ENCODE results near the gene IL1RN.

IL1RN gene

DNA sequence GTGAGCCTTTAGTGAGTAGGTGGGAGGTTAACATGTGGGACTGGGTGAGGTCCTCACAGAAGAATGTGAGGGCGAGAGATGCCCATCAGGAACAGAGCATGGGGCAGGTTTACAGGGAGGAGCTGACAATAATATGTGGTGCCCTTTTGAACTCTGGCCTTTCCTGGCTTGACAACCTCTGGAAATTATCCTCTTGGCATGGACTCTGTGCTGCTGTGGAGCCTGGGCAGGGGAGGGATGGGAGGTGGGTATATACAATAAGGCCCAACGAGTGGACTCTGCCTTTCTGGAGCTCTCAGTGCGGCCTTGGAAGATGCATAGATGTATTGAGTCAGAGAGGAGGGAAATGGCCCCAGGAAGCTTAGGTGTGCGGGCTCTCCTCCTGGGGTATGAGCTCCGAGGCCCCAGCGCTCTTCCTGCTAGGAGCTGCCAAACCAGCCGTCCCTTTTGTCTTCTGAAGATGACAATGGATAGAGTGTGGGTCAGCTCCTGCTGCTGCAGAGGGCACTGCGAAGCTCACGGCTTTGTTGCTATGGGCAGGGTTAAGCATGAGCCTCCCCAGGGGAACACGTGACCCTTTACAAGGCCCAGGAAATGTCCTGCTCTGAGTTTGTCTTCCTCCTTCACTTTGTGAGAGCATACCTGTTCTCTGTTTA, 37.7 kb downstream of the IL1RN start:
- H3K4me1 ChIP-seq (ENCODE audit: control insufficient read depth, insufficient read depth, low read length): peaks cover 14% of the 10 kb centered on the region
- no peak overlapping the region for H3K27ac ChIP-seq (ENCODE audit: insufficient read depth, low read depth, low read length, poor library complexity, severe bottlenecking)
- H3K27me3 ChIP-seq (ENCODE audit: control insufficient read depth, insufficient read depth, low read length, poor library complexity, severe bottlenecking): no peaks in the 10 kb centered on the region
- 32 to 33% methylated on average over 10 of the region's 10 CpGs for WGBS, 2 experiments
- H3K4me3 ChIP-seq (ENCODE audit: insufficient read depth, low read depth, low read length): no peak overlapping the region
- no peaks in the 10 kb centered on the region for H3K9me3 ChIP-seq (ENCODE audit: control insufficient read depth, low read length)
- H3K36me3 ChIP-seq (ENCODE audit: control insufficient read depth, insufficient read depth, low read length): no peaks in the 10 kb centered on the region

DNA sequence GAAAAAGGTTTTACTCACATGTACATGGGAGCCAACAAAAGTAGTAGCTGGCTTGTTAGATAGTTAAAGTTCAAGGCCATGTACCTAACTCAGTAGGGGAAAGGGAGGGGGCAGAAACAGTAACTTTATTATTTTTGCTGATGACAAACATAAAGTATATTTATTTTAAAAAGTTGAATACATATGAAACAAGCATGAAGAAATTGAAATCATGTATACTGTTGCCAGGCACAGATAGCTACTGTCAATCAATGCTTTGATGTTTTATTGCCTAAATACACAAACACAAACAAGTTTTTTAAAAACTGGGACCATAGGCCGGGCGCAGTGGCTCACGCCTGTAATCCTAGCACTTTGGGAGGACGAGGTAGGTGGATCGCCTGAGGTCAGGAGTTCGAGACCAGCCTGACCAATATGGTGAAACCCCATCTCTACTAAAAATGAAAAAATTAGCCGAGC, 38.8 kb downstream of the IL1RN start:
- H3K27ac ChIP-seq (ENCODE audit: insufficient read depth, low read depth, low read length, poor library complexity, severe bottlenecking): no peak overlapping the region
- 95 to 97% methylated on average over 7 of the region's 7 CpGs for WGBS, 2 experiments

DNA sequence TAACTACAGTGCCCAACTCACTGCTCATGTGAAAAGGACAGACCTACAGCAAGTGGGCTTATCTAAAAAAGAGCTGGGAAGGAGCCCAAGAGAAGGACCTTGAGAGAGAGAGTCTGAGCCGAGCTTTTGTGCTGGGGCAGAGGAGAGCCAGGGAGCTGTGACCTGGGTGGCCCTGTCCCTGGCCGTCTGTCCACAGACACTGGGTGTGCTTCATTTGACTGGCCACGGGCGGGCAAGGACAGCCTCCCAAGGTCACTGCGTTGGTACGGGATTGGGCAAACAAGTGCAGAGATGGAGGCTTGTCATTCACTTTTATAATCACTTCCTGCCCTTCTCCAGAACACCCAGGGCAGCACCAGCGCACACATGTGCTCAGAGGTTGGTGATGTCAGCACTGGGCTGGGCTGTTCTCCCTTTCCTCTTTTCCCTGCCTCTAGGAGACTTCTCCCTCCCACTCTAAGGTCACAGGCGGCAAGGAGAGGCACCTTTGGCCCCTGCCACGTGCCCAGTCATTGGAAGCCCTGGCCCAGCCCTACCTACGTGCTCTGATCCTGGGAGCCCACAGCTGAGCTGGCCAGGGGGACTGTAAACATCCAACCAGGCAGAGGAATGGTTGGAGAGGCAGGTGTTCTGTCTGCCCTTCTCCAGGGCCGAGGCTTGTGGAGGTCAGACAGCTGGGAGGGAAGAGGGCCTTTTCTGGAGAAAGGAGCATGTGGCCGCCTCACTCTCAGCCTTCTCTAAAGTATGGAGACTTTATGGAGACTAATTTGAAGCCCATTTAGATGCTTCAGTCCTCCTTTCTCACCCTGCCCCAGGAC, 39.9 kb downstream of the IL1RN start:
- H3K27me3 ChIP-seq (ENCODE audit: control insufficient read depth, insufficient read depth, low read length, poor library complexity, severe bottlenecking): no peaks in the 10 kb centered on the region
- no peak overlapping the region for H3K27ac ChIP-seq (ENCODE audit: insufficient read depth, low read depth, low read length, poor library complexity, severe bottlenecking)
- no peaks in the 10 kb centered on the region for H3K36me3 ChIP-seq (ENCODE audit: control insufficient read depth, insufficient read depth, low read length)
- WGBS, 2 experiments: 87 to 91% methylated on average over 12 of the region's 12 CpGs
- no peaks in the 10 kb centered on the region for H3K9me3 ChIP-seq (ENCODE audit: control insufficient read depth, low read length)
- no peak overlapping the region for H3K4me3 ChIP-seq (ENCODE audit: insufficient read depth, low read depth, low read length)
- peaks cover 14% of the 10 kb centered on the region for H3K4me1 ChIP-seq (ENCODE audit: control insufficient read depth, insufficient read depth, low read length)

More for the DNA sequence above, 38.8 kb downstream of the IL1RN start:
- H3K36me3 ChIP-seq (ENCODE audit: control insufficient read depth, insufficient read depth, low read length): no peaks in the 10 kb centered on the region
- H3K4me1 ChIP-seq (ENCODE audit: control insufficient read depth, insufficient read depth, low read length): peaks cover 14% of the 10 kb centered on the region
- H3K27me3 ChIP-seq (ENCODE audit: control insufficient read depth, insufficient read depth, low read length, poor library complexity, severe bottlenecking): no peaks in the 10 kb centered on the region
- H3K9me3 ChIP-seq (ENCODE audit: control insufficient read depth, low read length): no peaks in the 10 kb centered on the region
- H3K4me3 ChIP-seq (ENCODE audit: insufficient read depth, low read depth, low read length): no peak overlapping the region

DNA sequence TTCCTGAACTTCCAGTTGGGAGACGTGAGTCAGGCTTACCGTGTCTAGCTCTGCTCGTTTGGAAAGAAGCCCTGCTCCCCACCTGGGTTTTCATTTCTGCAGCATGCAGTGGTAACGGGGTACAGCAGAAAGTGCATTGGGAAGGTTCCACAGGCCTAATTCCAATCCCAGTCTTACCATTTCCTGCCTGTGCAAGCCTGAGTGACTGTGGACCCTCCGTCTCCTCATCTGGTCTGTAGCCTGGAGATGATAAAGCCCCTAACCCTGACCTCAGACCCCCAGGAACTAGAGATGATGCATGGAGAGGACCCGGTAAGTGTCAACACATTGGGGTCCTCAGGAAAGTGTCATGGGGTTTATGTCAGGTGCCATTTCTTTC, 40.6 kb downstream of the IL1RN start:
- no peaks in the 10 kb centered on the region for H3K9me3 ChIP-seq (ENCODE audit: control insufficient read depth, low read length)
- peaks cover 14% of the 10 kb centered on the region for H3K4me1 ChIP-seq (ENCODE audit: control insufficient read depth, insufficient read depth, low read length)
- WGBS, 2 experiments: 93 to 95% methylated on average over 6 of the region's 6 CpGs
- H3K27ac ChIP-seq (ENCODE audit: insufficient read depth, low read depth, low read length, poor library complexity, severe bottlenecking): no peak overlapping the region
- no peak overlapping the region for H3K4me3 ChIP-seq (ENCODE audit: insufficient read depth, low read depth, low read length)
- H3K36me3 ChIP-seq (ENCODE audit: control insufficient read depth, insufficient read depth, low read length): no peaks in the 10 kb centered on the region
- H3K27me3 ChIP-seq (ENCODE audit: control insufficient read depth, insufficient read depth, low read length, poor library complexity, severe bottlenecking): no peaks in the 10 kb centered on the region

DNA sequence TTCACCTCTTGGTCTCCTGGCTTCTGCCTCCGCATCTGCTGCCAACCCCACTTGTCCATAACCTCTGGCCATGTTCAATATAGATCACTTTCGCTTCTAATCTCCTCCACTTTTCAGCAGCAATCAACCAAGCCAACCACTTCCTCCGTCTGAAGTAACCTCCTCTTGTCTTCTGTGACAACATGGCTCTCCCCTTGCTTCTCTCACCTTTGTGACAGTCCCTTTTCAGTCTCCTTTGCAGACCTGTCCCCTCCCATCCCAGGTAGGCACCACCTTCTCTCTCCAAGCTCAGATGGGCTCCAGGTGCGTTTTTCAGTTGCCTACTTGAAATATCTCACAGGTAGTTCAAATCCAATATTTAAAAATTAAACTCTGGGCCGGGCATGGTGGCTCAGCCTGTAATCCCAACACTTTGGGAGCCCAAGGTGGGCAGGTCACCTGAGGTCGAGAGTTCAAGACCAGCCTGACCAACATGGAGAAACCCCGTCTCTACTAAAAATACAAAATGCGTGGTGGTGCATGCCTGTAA, 41.7 kb downstream of the IL1RN start:
- Histone ChIP-seq H3K4me3 (ENCODE audit: insufficient read depth, low read depth, low read length) (no peak overlapping the region), H3K9me3 (ENCODE audit: control insufficient read depth, low read length) (no peaks in the 10 kb centered on the region), H3K27ac (ENCODE audit: insufficient read depth, low read depth, low read length, poor library complexity, severe bottlenecking) (no peak overlapping the region), H3K27me3 (ENCODE audit: control insufficient read depth, insufficient read depth, low read length, poor library complexity, severe bottlenecking) (no peaks in the 10 kb centered on the region), H3K4me1 (ENCODE audit: control insufficient read depth, insufficient read depth, low read length) (peaks cover 20% of the 10 kb centered on the region), H3K36me3 (ENCODE audit: control insufficient read depth, insufficient read depth, low read length) (no peaks in the 10 kb centered on the region)
- 94 to 95% methylated on average over 8 of the region's 8 CpGs for WGBS, 2 experiments

DNA sequence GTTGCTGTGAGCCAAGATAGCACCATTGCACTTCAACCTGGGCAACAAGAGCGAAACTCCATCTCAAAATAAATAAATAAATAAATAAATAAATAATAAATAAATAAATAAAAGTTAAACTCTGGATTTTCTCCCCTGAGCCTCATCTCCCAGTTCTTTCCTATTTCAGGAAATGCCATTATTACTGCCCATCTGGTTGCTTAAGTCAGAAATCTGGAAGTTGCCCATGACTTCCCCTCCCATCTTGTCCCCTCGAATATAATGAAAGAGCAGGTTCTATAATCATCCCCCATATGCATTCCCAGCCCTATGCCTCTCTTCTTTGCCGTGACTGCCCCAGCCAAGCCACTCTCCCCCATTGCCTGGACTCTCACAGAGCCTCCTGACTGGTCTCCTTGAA, 42.2 kb downstream of the IL1RN start:
- Histone ChIP-seq H3K27ac (ENCODE audit: insufficient read depth, low read depth, low read length, poor library complexity, severe bottlenecking) (no peak overlapping the region), H3K4me3 (ENCODE audit: insufficient read depth, low read depth, low read length) (no peak overlapping the region), H3K27me3 (ENCODE audit: control insufficient read depth, insufficient read depth, low read length, poor library complexity, severe bottlenecking) (no peaks in the 10 kb centered on the region), H3K36me3 (ENCODE audit: control insufficient read depth, insufficient read depth, low read length) (no peaks in the 10 kb centered on the region), H3K9me3 (ENCODE audit: control insufficient read depth, low read length) (no peaks in the 10 kb centered on the region), H3K4me1 (ENCODE audit: control insufficient read depth, insufficient read depth, low read length) (peaks cover 20% of the 10 kb centered on the region)
- 93% methylated on average over 2 of the region's 3 CpGs for WGBS, 2 experiments

DNA sequence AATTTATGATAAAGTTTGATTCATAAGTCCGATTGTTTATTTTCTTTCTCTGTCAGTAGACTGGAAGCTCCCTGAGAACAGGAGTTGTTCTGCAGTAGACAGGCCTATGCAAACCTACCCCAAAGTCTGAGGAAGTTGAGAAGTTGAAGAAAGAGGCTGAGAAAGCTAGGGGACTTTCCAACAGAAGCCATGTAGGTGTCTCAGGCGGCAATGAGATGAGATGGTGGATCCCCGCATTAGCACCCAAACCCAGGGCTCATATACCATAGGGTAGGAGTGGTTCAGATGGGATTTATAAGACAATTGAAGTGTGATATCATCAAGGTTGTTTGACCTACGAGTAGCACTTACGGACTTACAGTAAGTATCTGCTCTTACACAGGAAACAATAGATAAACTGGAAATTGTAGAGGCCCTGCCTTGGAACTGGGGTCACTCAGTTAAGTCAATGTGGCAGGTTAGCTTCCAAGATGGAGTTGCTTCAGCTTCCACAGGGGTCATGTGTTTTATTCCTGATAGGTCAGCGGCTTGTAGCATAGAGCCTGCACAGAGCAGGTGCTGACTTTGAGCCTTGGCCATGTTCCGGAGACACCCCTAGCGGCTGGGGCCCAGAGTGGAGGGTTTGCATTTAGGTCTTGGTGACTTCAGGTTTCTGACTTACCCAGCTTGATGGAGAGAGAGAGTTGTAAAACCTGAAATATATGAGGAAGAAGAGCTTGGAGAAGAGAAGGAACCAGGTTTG, 44.1 kb downstream of the IL1RN start:
- Histone ChIP-seq H3K4me1 (ENCODE audit: control insufficient read depth, insufficient read depth, low read length) (peaks cover 24% of the 10 kb centered on the region), H3K4me3 (ENCODE audit: insufficient read depth, low read depth, low read length) (no peak overlapping the region), H3K36me3 (ENCODE audit: control insufficient read depth, insufficient read depth, low read length) (no peaks in the 10 kb centered on the region), H3K27me3 (ENCODE audit: control insufficient read depth, insufficient read depth, low read length, poor library complexity, severe bottlenecking) (no peaks in the 10 kb centered on the region), H3K27ac (ENCODE audit: insufficient read depth, low read depth, low read length, poor library complexity, severe bottlenecking) (no peak overlapping the region), H3K9me3 (ENCODE audit: control insufficient read depth, low read length) (no peaks in the 10 kb centered on the region)
- WGBS, 2 experiments: 96 to 97% methylated on average over 8 of the region's 8 CpGs

DNA sequence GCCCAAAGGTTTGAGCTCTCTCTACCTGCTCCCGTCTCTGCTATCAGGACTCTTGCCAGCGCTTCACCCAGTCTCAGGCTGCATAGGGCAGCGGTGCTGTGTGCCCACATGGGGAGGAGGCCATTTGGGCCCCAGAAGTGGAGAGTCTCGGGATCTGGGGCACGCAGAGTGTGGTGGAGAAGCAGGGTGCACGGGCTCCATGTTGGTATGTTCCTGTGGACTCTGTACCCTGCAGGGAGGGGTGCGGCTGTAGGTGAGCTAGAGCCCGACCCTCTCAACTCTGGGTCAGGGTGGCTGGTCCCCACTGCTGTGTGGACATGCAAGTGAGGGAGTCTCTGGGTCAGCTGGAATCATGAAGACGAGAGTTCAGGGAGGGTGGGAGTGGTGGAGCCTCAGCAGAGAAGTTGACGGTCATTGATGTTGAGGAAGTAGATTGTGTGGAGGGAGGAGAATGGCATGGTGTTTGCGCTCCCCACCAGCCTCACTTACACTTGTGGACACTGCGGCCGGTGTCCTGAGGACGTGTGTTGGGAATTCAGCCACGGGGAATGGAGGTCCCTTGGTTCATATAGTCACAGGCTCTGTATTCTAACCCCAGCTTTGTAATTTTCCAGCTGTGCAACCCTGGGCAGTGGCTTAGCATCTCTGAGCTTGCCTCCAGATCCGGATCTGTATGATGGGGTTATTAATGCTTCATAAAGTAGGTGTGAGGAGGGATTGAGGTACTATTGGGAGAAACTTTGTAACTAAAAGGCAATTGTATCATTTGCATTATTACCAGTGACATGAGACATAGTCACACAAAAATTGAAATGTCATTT, 45.5 kb downstream of the IL1RN start:
- Histone ChIP-seq H3K27ac (ENCODE audit: insufficient read depth, low read depth, low read length, poor library complexity, severe bottlenecking) (no peak overlapping the region), H3K27me3 (ENCODE audit: control insufficient read depth, insufficient read depth, low read length, poor library complexity, severe bottlenecking) (no peaks in the 10 kb centered on the region), H3K9me3 (ENCODE audit: control insufficient read depth, low read length) (no peaks in the 10 kb centered on the region), H3K4me3 (ENCODE audit: insufficient read depth, low read depth, low read length) (no peak overlapping the region), H3K4me1 (ENCODE audit: control insufficient read depth, insufficient read depth, low read length) (peaks cover 26% of the 10 kb centered on the region), H3K36me3 (ENCODE audit: control insufficient read depth, insufficient read depth, low read length) (no peaks in the 10 kb centered on the region)
- WGBS, 2 experiments: 94 to 96% methylated on average over 16 of the region's 16 CpGs

DNA sequence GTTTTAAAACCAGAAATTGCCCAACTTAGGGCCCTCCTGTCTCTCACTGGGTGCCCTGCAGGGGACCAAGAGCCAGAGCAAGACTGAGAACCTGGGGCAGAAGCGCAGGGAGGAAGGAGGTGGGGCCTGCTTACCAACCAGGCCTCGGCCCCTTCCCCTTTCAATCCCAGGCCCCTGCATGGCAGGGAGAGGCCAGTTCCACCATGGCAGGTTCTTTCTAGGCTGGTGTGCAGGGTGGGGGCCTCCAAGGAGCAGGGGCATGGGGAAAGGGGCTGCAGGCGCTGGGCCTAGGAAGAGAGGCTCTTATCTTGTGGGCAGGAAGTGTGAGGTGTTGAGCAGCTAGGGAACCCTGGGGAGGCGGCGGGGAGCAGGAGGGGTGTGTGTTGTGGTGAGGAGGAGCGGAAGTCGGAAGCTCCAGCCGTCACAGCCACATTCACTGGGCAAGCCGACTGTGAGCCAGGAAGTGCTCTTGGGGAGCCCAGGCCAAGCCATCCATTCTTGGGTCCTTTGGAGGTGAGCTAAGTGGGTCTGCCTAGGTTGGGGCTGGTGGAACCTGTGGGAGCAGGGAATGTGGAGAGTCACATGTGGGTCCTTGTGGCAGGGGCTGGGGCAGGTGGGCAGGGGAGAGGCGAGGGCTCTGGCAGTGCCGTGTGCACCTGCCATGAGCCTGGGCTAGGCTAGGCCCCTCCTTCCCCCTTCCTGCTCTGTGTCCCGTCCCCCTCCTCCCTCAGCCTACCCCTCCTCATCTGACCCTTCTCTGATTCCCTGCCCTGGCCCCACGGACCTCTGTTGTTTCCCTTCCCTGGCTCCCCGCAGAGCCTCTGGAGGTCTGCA, 46.4 kb downstream of the IL1RN start, which contains the start of gene PSD4:
Gene PSD4 (plus strand): TSS at position 430 of the 834 bp plus-strand sequence. CDS start 8,486 bp downstream, outside the sequence.
- H3K36me3 ChIP-seq (ENCODE audit: control insufficient read depth, insufficient read depth, low read length): no peaks in the 10 kb centered on the region
- no peak within 1 kb of the TSS for H3K4me3 ChIP-seq (ENCODE audit: insufficient read depth, low read depth, low read length)
- no peak within 1 kb of the TSS for H3K27ac ChIP-seq (ENCODE audit: insufficient read depth, low read depth, low read length, poor library complexity, severe bottlenecking)
- H3K4me1 ChIP-seq (ENCODE audit: control insufficient read depth, insufficient read depth, low read length): peaks cover 26% of the 10 kb centered on the region
- H3K27me3 ChIP-seq (ENCODE audit: control insufficient read depth, insufficient read depth, low read length, poor library complexity, severe bottlenecking): no peaks in the 10 kb centered on the region
- no peaks in the 10 kb centered on the region for H3K9me3 ChIP-seq (ENCODE audit: control insufficient read depth, low read length)
- 79 to 81% methylated on average over 14 of the region's 14 CpGs for WGBS, 2 experiments

Data from ectodermal cell (in vitro differentiated cells).